SK-N-SH treated with all-trans-retinoic acid at 6 μM for 48 hours (cell line): Measurements from ENCODE around the gene S100A14.
"Not testable (repeated sequence)": the region's sequence is repeated elsewhere in the genome, so short reads cannot be mapped to it uniquely, and the experiment has no call there.

Experiments used
- ATAC-seq: fragments of 200-7000 bp; cut with Tn5 transposase; 3 replicates; pipeline ENCODE4 v1.9.1; 2020; ENCODE audit warnings: mild to moderate bottlenecking, moderate library complexity
- ARNTL ChIP-seq: fragments of 450-650 bp; formaldehyde crosslinking; IDR thresholded peaks from 2 replicates; pipeline ENCODE4 v1.5.0; 2020; ENCODE audit warnings: low read depth, mild to moderate bottlenecking, moderate library complexity, borderline replicate concordance
- CREB5 ChIP-seq: fragments of 250-450 bp; sonication (Bioruptor Pico); IDR thresholded peaks from 2 replicates; pipeline ENCODE4 v1.5.1; 2020; ENCODE audit warnings: low read depth, mild to moderate bottlenecking, moderate library complexity
- CSDC2 ChIP-seq: fragments of 250-450 bp; sonication (Bioruptor Pico); IDR thresholded peaks from 2 replicates; pipeline ENCODE4 v1.5.0; 2020; ENCODE audit warnings: mild to moderate bottlenecking, moderate library complexity
- CSRNP3 ChIP-seq: fragments of 250-450 bp; sonication (Bioruptor Pico); IDR thresholded peaks from 2 replicates; pipeline ENCODE4 v1.5.1; 2021; ENCODE audit warnings: mild to moderate bottlenecking, moderate library complexity
- ESRRG ChIP-seq: fragments of 250-450 bp; sonication (Bioruptor Pico); IDR thresholded peaks from 2 replicates; pipeline ENCODE4 v1.6.1; 2021; ENCODE audit warnings: mild to moderate bottlenecking
- GLIS3 ChIP-seq: fragments of 250-450 bp; sonication (Bioruptor Pico); IDR thresholded peaks from 2 replicates; pipeline ENCODE4 v1.5.0; 2020; ENCODE audit warnings: mild to moderate bottlenecking, moderate library complexity
- OSR1 ChIP-seq: fragments of 250-450 bp; sonication (Bioruptor Pico); IDR thresholded peaks from 2 replicates; pipeline ENCODE4 v1.8.0; 2022; ENCODE audit warnings: moderate library complexity, mild to moderate bottlenecking, inconsistent platforms
- PATZ1 ChIP-seq: fragments of 250-450 bp; sonication (Bioruptor Pico); IDR thresholded peaks from 2 replicates; pipeline ENCODE4 v1.8.0; 2020; ENCODE audit warnings: mild to moderate bottlenecking, moderate library complexity, borderline replicate concordance
- POU6F1 ChIP-seq: fragments of 250-450 bp; sonication (Bioruptor Pico); IDR thresholded peaks from 2 replicates; pipeline ENCODE4 v1.8.0; 2021; ENCODE audit warnings: low read depth, mild to moderate bottlenecking, moderate library complexity, borderline replicate concordance
- PPARA ChIP-seq: fragments of 250-450 bp; sonication (Bioruptor Pico); IDR thresholded peaks from 2 replicates; pipeline ENCODE4 v1.5.0; 2020; ENCODE audit warnings: mild to moderate bottlenecking, borderline replicate concordance
- RARB ChIP-seq: fragments of 250-450 bp; sonication (Bioruptor Pico); IDR thresholded peaks from 2 replicates; pipeline ENCODE4 v1.8.0; 2021; ENCODE audit warnings: mild to moderate bottlenecking, moderate library complexity
- SNAI2 ChIP-seq: fragments of 250-450 bp; sonication (Bioruptor Pico); IDR thresholded peaks from 2 replicates; pipeline ENCODE4 v1.5.0; 2020; ENCODE audit warnings: mild to moderate bottlenecking, moderate library complexity
- TCF4 ChIP-seq: fragments of 250-450 bp; sonication (Bioruptor Pico); IDR thresholded peaks from 2 replicates; pipeline ENCODE4 v1.8.0; 2021; ENCODE audit warnings: mild to moderate bottlenecking, moderate library complexity, borderline replicate concordance
- TOX ChIP-seq: fragments of 250-450 bp; sonication (Bioruptor Pico); IDR thresholded peaks from 2 replicates; pipeline ENCODE4 v1.8.0; 2021; ENCODE audit warnings: mild to moderate bottlenecking, moderate library complexity, borderline replicate concordance
- TSHZ2 ChIP-seq: fragments of 250-450 bp; sonication (Bioruptor Pico); IDR thresholded peaks from 2 replicates; pipeline ENCODE4 v1.5.0; 2020; ENCODE audit warnings: mild to moderate bottlenecking, moderate library complexity
- ZC3H10 ChIP-seq: fragments of 250-450 bp; sonication (Bioruptor Pico); IDR thresholded peaks from 2 replicates; pipeline ENCODE4 v1.5.1; 2021; ENCODE audit warnings: mild to moderate bottlenecking, moderate library complexity
- ZFP3 ChIP-seq: fragments of 250-450 bp; sonication (Bioruptor Pico); IDR thresholded peaks from 2 replicates; pipeline ENCODE4 v1.5.0; 2020; ENCODE audit warnings: mild to moderate bottlenecking, moderate library complexity
- ZFP30 ChIP-seq: fragments of 450-650 bp; formaldehyde crosslinking; IDR thresholded peaks from 2 replicates; pipeline ENCODE4 v1.5.0; 2022; ENCODE audit warnings: mild to moderate bottlenecking, moderate library complexity
- ZNF565 ChIP-seq: fragments of 450-650 bp; formaldehyde crosslinking; conservative IDR thresholded peaks from 2 replicates; pipeline ENCODE4 v1.5.0; 2020; ENCODE audit warnings: low read depth, mild to moderate bottlenecking, moderate library complexity
- ZNF70 ChIP-seq: fragments of 450-650 bp; formaldehyde crosslinking; IDR thresholded peaks from 2 replicates; pipeline ENCODE4 v1.5.0; 2020; ENCODE audit warnings: mild to moderate bottlenecking, moderate library complexity
- ZNF8 ChIP-seq: fragments of 450-650 bp; formaldehyde crosslinking; IDR thresholded peaks from 2 replicates; pipeline ENCODE4 v1.5.0; 2020; ENCODE audit warnings: mild to moderate bottlenecking, moderate library complexity

S100A14 gene

GRCh38 chr1:153583976-153584375, 32.1 kb downstream of the S100A14 start:
- TF ChIP-seq PPARA: no peak
- TF ChIP-seq ZNF565 (CRISPR knock-in tag): no peak
- no peak for TF ChIP-seq CSRNP3 (CRISPR knock-in tag)
- no peak for TF ChIP-seq TSHZ2
- TF ChIP-seq OSR1 (CRISPR knock-in tag): no peak
- no peak for TF ChIP-seq ZFP3
- TF ChIP-seq TCF4 (CRISPR knock-in tag): no peak
- TF ChIP-seq POU6F1 (CRISPR knock-in tag): no peak
- no peak for TF ChIP-seq SNAI2 (CRISPR knock-in tag)
- no peak for TF ChIP-seq ZNF70
- no peak for TF ChIP-seq GLIS3 (CRISPR knock-in tag)
- TF ChIP-seq PATZ1 (CRISPR knock-in tag): no peak
- no peak for TF ChIP-seq ZNF8
- no peak for TF ChIP-seq CREB5 (CRISPR knock-in tag)
- no peak for TF ChIP-seq CSDC2 (CRISPR knock-in tag)
- no peak; the same call in 2 of the 3 replicates for ATAC-seq

GRCh38 chr1:153583514-153583913, 32.6 kb downstream of the S100A14 start:
- ATAC-seq: not testable (repeated sequence)

GRCh38 chr1:153582836-153583235, 33.3 kb downstream of the S100A14 start:
- not testable (repeated sequence) for ATAC-seq

GRCh38 chr1:153578936-153579335, 37.2 kb downstream of the S100A14 start:
- peak; percentile 53 for ATAC-seq
- no peak for TF ChIP-seq RARB (CRISPR knock-in tag)
- TF ChIP-seq GLIS3 (CRISPR knock-in tag): no peak
- TF ChIP-seq ZNF70: no peak
- no peak for TF ChIP-seq TSHZ2
- TF ChIP-seq TOX (CRISPR knock-in tag): no peak
- no peak for TF ChIP-seq ZNF565 (CRISPR knock-in tag)
- TF ChIP-seq TCF4 (CRISPR knock-in tag): no peak
- TF ChIP-seq CREB5 (CRISPR knock-in tag): no peak
- TF ChIP-seq ZFP30 (CRISPR knock-in tag): no peak
- no peak for TF ChIP-seq SNAI2 (CRISPR knock-in tag)
- TF ChIP-seq ZC3H10 (CRISPR knock-in tag): no peak
- no peak for TF ChIP-seq PPARA
- no peak for TF ChIP-seq ESRRG (CRISPR knock-in tag)
- no peak for TF ChIP-seq ZFP3
- TF ChIP-seq ARNTL (CRISPR knock-in tag): no peak
- no peak for TF ChIP-seq OSR1 (CRISPR knock-in tag)
- no peak for TF ChIP-seq CSRNP3 (CRISPR knock-in tag)
- TF ChIP-seq CSDC2 (CRISPR knock-in tag): no peak
